Suprapubic skin (tissue), 3 donors: Measurements from ENCODE around the gene CRB1.

Experiments used
- CTCF ChIP-seq, 2 donors: fragments of 200-600 bp in 1 of 2; fragments of 450-650 bp in 1 of 2; sonication (generic) in 1 of 2; IDR thresholded peaks; one replicate each; pipeline ENCODE4 v1.5.1; 2016 to 2019; ENCODE audit warnings: antibody characterized with exemption in 2 of 2, mild to moderate bottlenecking in 1 of 2, moderate library complexity in 1 of 2
- POLR2AphosphoS5 ChIP-seq, 3 donors: sonication (generic); formaldehyde crosslinking; IDR thresholded peaks; one replicate each; pipeline ENCODE4 v1.6.1; 2017; ENCODE audit warnings: antibody characterized with exemption in 3 of 3

- TF ChIP-seq POLR2AphosphoS5 (IDR thresholded peaks at IDR 0.05), result no peak
- TF ChIP-seq CTCF (IDR thresholded peaks at IDR 0.05), result no peak
These were observed 44.1 kb downstream of the CRB1 start for GRCh38 chr1:197312163-197312562.
